ENCODE data around the gene SLAIN2.

- TF ChIP-seq CTCF (IDR thresholded peaks at IDR 0.05) (peak in 1 of 6 experiments; percentile 2), POLR2A (IDR thresholded peaks at IDR 0.05) (no peak)
Measured at GRCh38 chr4:48341776-48342605, 662 bp downstream of the SLAIN2 start.
